ENCODE results near the gene DPEP2. TPM values are rescaled to one million over a fixed set of nuclear protein-coding genes. Genes with fewer than 3 reads are reported as not detected.

The DPEP2 gene
- total and polyA plus RNA-seq, 2 donors, result 5.6 to 19.0 TPM

GRCh38 chr16:67971111-67971510 is 28.2 kb downstream of the DPEP2 start:
- H3K4me3 ChIP-seq (ENCODE audit: low read length in 2 of 2), result no peak overlapping the region
- peaks cover 0 to 4% of the 10 kb centered on the region in 2 donors for H3K27me3 ChIP-seq (ENCODE audit: control insufficient read depth in 2 of 2, insufficient read depth in 1 of 2, low read length in 1 of 2)
- WGBS, result 93% methylated on average over 9 of the region's 9 CpGs
- H3K36me3 ChIP-seq (ENCODE audit: control insufficient read depth in 2 of 2, insufficient read depth in 2 of 2, low read length in 1 of 2), result no peaks in the 10 kb centered on the region
- H3K27ac ChIP-seq (ENCODE audit: low read depth in 1 of 2, low read length in 1 of 2), result no peak overlapping the region
- no peaks in the 10 kb centered on the region for H3K9me3 ChIP-seq (ENCODE audit: control insufficient read depth in 2 of 2, insufficient read depth in 1 of 2, low read length in 1 of 2)
- peaks cover 19 to 30% of the 10 kb centered on the region in 2 donors for H3K4me1 ChIP-seq (ENCODE audit: control insufficient read depth in 2 of 2, insufficient read depth in 2 of 2, low read length in 2 of 2)
- no peak for DNase-seq (ENCODE audit: low read depth in 6 of 9, low spot score in 9 of 9)

- 60% methylated on average over 40 of the region's 40 CpGs for WGBS
- H3K9me3 ChIP-seq (ENCODE audit: control insufficient read depth in 2 of 2, insufficient read depth in 1 of 2, low read length in 1 of 2), result no peaks in the 10 kb centered on the region
- peak overlapping the region; percentile 55 to 79 for H3K4me3 ChIP-seq (ENCODE audit: low read length in 2 of 2)
- peak in 1 of 9 donors; percentile 56 for DNase-seq (ENCODE audit: low read depth in 6 of 9, low spot score in 9 of 9)
- no peaks in the 10 kb centered on the region for H3K27me3 ChIP-seq (ENCODE audit: control insufficient read depth in 2 of 2, insufficient read depth in 1 of 2, low read length in 1 of 2)
- peak overlapping the region; percentile 72 to 88 for H3K27ac ChIP-seq (ENCODE audit: low read depth in 1 of 2, low read length in 1 of 2)
- H3K36me3 ChIP-seq (ENCODE audit: control insufficient read depth in 2 of 2, insufficient read depth in 2 of 2, low read length in 1 of 2), result peaks cover 0 to 3% of the 10 kb centered on the region in 2 donors
- H3K4me1 ChIP-seq (ENCODE audit: control insufficient read depth in 2 of 2, insufficient read depth in 2 of 2, low read length in 2 of 2), result peaks cover 35 to 41% of the 10 kb centered on the region in 2 donors
Measured at GRCh38 chr16:67969254-67970039, 29.8 kb downstream of the DPEP2 start.

GRCh38 chr16:67968400-67969253 is 30.7 kb downstream of the DPEP2 start, which contains the start of gene SLC12A4:
Gene SLC12A4, minus strand, starts transcription at chr16:67968637. Its CDS starts 84 bp downstream, at chr16:67968553.
- no peaks in the 10 kb centered on the region for H3K9me3 ChIP-seq (ENCODE audit: control insufficient read depth in 2 of 2, insufficient read depth in 1 of 2, low read length in 1 of 2)
- H3K4me3 ChIP-seq (ENCODE audit: low read length in 2 of 2), result peak within 1 kb of the TSS; percentile 55 to 79
- peaks cover 0 to 3% of the 10 kb centered on the region in 2 donors for H3K36me3 ChIP-seq (ENCODE audit: control insufficient read depth in 2 of 2, insufficient read depth in 2 of 2, low read length in 1 of 2)
- peaks cover 44 to 49% of the 10 kb centered on the region in 2 donors for H3K4me1 ChIP-seq (ENCODE audit: control insufficient read depth in 2 of 2, insufficient read depth in 2 of 2, low read length in 2 of 2)
- H3K27ac ChIP-seq (ENCODE audit: low read depth in 1 of 2, low read length in 1 of 2), result peak within 1 kb of the TSS; percentile 72 to 88
- peak in 6 of 9 donors; percentile 68 to 93 (median 85) for DNase-seq (ENCODE audit: low read depth in 6 of 9, low spot score in 9 of 9)
- no peaks in the 10 kb centered on the region for H3K27me3 ChIP-seq (ENCODE audit: control insufficient read depth in 2 of 2, insufficient read depth in 1 of 2, low read length in 1 of 2)
- under 1% methylated on average over 78 of the region's 78 CpGs for whole genome bisulfite sequencing

- 1% methylated on average over 45 of the region's 45 CpGs for WGBS
- peak overlapping the region; percentile 68 to 88 for H3K27ac ChIP-seq (ENCODE audit: low read depth in 1 of 2, low read length in 1 of 2)
- H3K9me3 ChIP-seq (ENCODE audit: control insufficient read depth in 2 of 2, insufficient read depth in 1 of 2, low read length in 1 of 2), result no peaks in the 10 kb centered on the region
- H3K4me3 ChIP-seq (ENCODE audit: low read length in 2 of 2), result peak overlapping the region; percentile 55 to 79
- no peaks in the 10 kb centered on the region for H3K27me3 ChIP-seq (ENCODE audit: control insufficient read depth in 2 of 2, insufficient read depth in 1 of 2, low read length in 1 of 2)
- peaks cover 2 to 7% of the 10 kb centered on the region in 2 donors for H3K36me3 ChIP-seq (ENCODE audit: control insufficient read depth in 2 of 2, insufficient read depth in 2 of 2, low read length in 1 of 2)
- DNase-seq (ENCODE audit: low read depth in 6 of 9, low spot score in 9 of 9), result peak in 1 of 9 donors; percentile 57
- H3K4me1 ChIP-seq (ENCODE audit: control insufficient read depth in 2 of 2, insufficient read depth in 2 of 2, low read length in 2 of 2), result peaks cover 48 to 56% of the 10 kb centered on the region in 2 donors
Measured at GRCh38 chr16:67967958-67968399, 31.3 kb downstream of the DPEP2 start.

GRCh38 chr16:67967183-67967957 is 31.9 kb downstream of the DPEP2 start:
- 32% methylated on average over 18 of the region's 18 CpGs for WGBS
- H3K27ac ChIP-seq (ENCODE audit: low read depth in 1 of 2, low read length in 1 of 2), result peak overlapping the region; percentile 68 to 88
- peak in 5 of 9 donors; percentile 38 to 81 (median 56) for DNase-seq (ENCODE audit: low read depth in 6 of 9, low spot score in 9 of 9)
- H3K9me3 ChIP-seq (ENCODE audit: control insufficient read depth in 2 of 2, insufficient read depth in 1 of 2, low read length in 1 of 2), result no peaks in the 10 kb centered on the region
- H3K36me3 ChIP-seq (ENCODE audit: control insufficient read depth in 2 of 2, insufficient read depth in 2 of 2, low read length in 1 of 2), result peaks cover 8 to 14% of the 10 kb centered on the region in 2 donors
- peak overlapping the region; percentile 55 to 79 for H3K4me3 ChIP-seq (ENCODE audit: low read length in 2 of 2)
- peaks cover 48 to 59% of the 10 kb centered on the region in 2 donors for H3K4me1 ChIP-seq (ENCODE audit: control insufficient read depth in 2 of 2, insufficient read depth in 2 of 2, low read length in 2 of 2)
- H3K27me3 ChIP-seq (ENCODE audit: control insufficient read depth in 2 of 2, insufficient read depth in 1 of 2, low read length in 1 of 2), result no peaks in the 10 kb centered on the region

- Histone ChIP-seq H3K36me3 (ENCODE audit: control insufficient read depth in 2 of 2, insufficient read depth in 2 of 2, low read length in 1 of 2) (peaks cover 15 to 21% of the 10 kb centered on the region in 2 donors), H3K9me3 (ENCODE audit: control insufficient read depth in 2 of 2, insufficient read depth in 1 of 2, low read length in 1 of 2) (no peaks in the 10 kb centered on the region), H3K27ac (ENCODE audit: low read depth in 1 of 2, low read length in 1 of 2) (peak overlapping the region in 1 of 2 donors; percentile 46), H3K4me3 (ENCODE audit: low read length in 2 of 2) (peak overlapping the region in 1 of 2 donors; percentile 55), H3K4me1 (ENCODE audit: control insufficient read depth in 2 of 2, insufficient read depth in 2 of 2, low read length in 2 of 2) (peaks cover 48 to 61% of the 10 kb centered on the region in 2 donors), H3K27me3 (ENCODE audit: control insufficient read depth in 2 of 2, insufficient read depth in 1 of 2, low read length in 1 of 2) (no peaks in the 10 kb centered on the region)
- WGBS, result 95% methylated on average over 3 of the region's 3 CpGs
- no peak for DNase-seq (ENCODE audit: low read depth in 6 of 9, low spot score in 9 of 9)
Measured at GRCh38 chr16:67966549-67967182, 32.6 kb downstream of the DPEP2 start.

GRCh38 chr16:67965668-67966548 is 33.4 kb downstream of the DPEP2 start:
- H3K4me1 ChIP-seq (ENCODE audit: control insufficient read depth in 2 of 2, insufficient read depth in 2 of 2, low read length in 2 of 2), result peaks cover 48 to 61% of the 10 kb centered on the region in 2 donors
- H3K9me3 ChIP-seq (ENCODE audit: control insufficient read depth in 2 of 2, insufficient read depth in 1 of 2, low read length in 1 of 2), result no peaks in the 10 kb centered on the region
- WGBS, result 95% methylated on average over 11 of the region's 11 CpGs
- H3K36me3 ChIP-seq (ENCODE audit: control insufficient read depth in 2 of 2, insufficient read depth in 2 of 2, low read length in 1 of 2), result peaks cover 21 to 28% of the 10 kb centered on the region in 2 donors
- peak overlapping the region; percentile 46 to 93 for H3K27ac ChIP-seq (ENCODE audit: low read depth in 1 of 2, low read length in 1 of 2)
- DNase-seq (ENCODE audit: low read depth in 6 of 9, low spot score in 9 of 9), result no peak
- H3K4me3 ChIP-seq (ENCODE audit: low read length in 2 of 2), result no peak overlapping the region
- H3K27me3 ChIP-seq (ENCODE audit: control insufficient read depth in 2 of 2, insufficient read depth in 1 of 2, low read length in 1 of 2), result no peaks in the 10 kb centered on the region

All from thymus (tissue), 11 donors.